GM19452 (cell line): ENCODE data around the gene TULP4.

Experiments used
- ATAC-seq: cut with Tn5 transposase; IDR thresholded peaks from one replicate; pipeline ENCODE4 v1.9.1; 2021; ENCODE audit not compliant: unreplicated experiment

TULP4 gene

DNA sequence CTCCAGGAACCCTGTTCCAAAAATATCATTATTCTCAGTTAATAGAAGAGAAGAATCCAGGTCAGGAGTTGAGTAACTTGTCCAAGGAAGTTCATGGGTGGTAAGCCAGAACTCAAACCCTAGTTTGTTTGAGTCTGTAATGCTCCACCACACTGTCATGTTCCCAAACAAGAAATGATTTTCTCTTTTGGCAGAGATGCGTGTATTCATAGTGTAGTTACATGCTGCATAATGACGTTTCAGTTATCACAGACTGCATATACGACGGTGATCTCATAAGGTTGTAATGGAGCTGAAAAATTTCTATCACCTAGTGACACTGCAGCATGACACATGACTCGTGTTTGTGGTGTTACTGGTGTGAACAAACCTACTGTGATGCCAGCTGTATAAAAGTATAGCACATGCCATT, 102.6 kb downstream of the TULP4 start:
- ATAC-seq = no peak

DNA sequence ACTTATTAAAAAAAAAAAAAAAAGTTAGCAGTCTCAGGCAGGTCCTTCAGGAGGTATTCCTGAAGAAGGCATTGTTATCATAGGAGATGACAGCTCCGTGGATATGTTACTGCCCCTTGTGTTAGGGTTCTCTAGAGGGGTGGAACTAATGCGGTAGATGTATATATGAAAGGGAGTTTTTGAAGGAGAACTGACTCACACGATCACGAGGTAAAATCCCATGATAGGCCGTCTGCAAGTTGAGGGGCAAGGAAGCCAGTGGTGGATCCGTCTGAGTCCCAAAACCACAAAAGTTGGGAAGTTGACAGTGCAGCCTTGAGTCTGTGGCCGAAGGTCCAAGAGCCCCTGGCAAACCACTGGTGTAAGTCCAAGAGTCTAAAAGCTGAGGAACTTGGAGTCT, 103.4 kb downstream of the TULP4 start:
- ATAC-seq = no peak

DNA sequence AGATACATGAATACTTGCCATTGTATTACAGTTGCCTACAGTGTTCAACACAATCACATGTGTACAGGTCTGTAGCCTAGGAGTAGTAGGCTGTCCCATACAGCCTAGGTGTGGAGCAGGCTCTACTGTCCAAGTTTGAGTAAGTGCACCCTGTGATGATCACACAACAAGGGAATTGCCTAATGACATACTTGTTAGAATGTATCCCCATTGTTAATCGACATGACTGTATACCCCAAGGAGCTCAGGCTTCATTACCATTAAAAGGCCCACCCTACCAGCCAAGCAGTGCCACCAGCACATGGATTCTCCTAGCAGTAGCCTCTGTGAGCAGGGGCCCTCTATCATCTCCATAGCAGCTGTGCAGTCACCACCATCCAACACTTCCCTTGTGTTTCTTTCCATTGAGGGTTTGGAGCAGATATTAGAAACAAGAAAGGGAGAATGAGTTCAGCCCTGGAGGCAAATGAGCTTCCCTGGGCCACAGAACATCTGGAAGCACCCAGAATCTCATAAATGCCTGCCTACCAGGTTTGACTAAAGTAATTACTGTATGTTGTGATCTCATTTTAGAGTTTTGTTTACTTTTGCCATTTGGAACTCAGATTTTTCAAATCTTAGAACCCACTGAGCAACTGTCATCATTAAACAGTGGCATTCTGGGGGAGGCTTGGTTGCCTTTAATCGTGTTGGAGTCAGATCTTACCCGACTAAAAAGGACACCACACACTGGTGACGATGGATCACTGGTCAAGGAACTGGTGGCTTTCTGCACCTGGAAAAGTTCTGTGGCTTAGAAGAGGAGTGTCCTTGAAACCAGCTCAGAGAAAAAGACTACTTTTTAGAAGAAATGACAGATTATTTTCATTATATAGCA, 104.9 kb downstream of the TULP4 start:
- ATAC-seq = no peak

DNA sequence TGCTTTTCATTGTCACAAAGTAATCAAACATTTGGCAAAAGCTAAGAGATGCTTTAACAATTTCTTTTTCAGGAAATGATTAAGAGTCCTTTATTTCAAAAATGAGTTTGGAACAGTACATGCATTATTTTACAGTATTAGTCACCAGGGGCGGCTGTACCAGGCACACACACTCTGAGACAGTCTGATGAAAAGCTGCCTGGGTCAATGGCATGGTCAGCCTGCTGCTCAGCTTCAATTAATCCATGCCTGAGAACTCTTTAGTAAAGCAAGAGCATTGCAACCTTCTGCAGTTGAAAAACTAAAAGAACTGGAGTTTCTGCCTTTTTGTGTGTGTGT, 105.5 kb downstream of the TULP4 start:
- ATAC-seq = no peak

DNA sequence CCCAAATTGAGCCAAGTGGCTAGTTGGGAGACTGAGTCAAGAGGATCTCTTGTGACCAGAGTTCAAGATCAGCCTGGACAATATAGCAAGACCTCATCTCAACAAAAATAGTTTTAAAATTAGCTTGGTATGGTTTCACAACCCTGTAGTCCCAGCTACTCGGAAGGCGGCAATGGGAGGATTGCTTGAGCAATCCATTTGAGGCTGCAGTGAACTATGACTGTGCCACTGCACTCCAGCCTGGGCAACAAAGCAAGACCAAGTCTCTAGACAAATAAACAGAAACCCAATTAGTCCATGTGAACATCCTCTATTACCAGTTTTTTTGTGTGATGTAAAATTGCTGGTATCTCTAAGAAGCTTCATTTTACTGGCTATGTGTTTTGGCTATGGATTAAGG, 106.2 kb downstream of the TULP4 start:
- no peak for ATAC-seq

DNA sequence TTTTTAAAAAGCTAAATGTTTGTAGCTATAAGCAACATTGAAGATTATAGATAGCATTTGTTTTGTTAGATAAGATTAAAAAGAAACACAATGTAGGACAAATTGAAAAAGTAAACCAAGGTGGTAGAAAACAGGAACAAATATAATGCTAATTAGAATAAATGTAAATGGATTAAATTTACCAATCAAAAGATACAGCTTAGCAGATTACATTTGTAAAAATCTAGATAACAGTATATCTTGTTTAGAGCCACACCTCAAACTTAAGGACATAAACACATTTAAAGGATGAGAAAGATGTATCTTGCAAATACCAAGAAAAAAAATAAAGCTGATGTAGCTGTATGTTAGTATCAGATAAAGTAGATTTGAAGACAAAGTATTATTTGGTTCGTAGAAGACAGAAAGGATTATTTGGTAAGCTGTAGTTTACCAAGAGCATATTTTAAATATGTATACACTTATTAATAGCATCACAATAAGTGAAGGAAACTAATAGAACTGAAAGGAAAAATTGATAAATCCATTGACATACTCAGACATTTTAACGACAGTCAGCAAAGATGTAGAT, 107.2 kb downstream of the TULP4 start:
- no peak for ATAC-seq

DNA sequence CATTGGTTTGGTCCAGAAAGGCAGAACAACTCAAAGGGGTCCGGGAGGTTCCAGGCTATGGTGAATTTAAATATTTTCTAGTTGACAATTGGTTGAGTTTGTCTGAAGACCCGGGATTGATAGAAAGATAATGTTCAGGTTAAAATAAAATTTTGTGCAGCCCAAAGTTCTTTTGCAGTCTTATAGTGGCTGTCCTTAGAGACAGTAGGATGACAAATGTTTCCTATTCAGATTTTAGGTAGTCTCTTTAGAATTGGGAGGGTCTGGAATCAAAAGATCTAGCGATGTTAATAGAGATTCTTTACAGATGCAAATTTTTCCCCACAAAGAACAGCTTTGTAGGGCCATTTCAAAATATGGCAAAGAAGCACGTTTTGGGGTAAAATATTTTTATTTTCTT, 109.1 kb downstream of the TULP4 start:
- no peak for ATAC-seq

DNA sequence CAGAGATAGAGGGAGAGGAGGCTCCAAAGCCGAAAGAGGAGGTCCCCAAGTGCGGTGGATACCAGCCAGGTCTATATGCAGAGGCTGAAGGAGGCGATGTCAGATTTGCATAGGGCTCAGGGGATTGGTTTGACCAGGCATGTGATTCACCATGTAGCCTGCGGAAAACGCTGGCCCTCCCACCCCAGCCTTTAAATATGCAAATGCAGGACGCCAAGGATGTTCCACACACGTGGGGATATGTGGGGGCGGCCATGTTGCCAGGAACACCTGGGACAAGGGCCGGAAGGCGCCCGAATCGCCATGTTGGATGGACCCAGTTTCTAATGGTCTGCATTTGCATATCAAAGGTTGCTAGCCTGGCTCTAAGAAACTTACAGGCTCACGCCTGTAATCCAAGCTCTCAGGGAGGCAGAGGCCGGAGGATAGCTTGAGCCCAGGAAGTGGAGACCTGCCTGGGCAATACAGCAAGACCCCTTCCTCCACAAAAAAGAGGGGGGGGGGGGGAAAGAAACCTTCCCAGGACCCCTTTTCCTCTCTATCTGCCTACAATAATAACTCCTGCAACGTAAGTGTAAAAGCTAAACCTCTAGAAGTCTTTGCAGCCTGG, 110.5 kb downstream of the TULP4 start:
- ATAC-seq = no peak

DNA sequence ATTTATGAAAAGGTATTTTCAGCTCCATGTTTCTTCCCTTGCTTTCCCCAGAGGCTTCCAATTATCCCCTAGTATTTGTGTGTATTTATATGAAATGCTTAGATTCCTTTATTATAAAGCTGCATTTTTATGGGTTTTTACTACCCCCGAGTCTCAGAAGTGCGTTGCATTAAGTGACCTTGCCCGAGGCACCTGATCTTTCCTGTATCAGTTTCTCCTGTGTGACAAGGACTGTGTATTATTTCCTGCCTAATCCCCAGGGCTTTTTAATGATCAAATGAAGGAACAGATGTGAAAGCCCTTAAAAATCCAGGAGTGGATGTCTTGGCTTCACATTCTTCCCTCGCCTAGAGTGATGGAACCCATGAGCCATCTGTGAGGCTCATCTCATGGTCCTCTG, 118.8 kb downstream of the TULP4 start:
- no peak for ATAC-seq

DNA sequence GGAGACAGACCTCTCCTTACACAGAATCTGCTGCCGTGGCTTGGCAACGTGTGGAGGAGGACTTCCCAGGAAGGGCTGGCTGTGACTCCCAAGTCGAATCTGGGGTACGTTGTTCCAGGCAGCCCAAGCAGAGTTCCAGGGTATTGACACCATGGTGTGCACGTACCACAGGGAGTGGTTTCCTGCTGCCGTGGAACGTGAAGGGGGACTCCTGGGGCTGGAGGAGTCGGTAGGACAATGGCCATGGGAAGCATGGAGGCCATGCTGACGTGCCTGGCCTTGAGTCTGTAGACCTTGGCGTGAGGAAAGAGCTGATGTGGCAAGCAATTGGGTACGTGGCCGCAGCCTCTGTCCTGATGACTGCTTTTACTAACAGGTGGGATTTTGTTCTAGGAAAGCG, 119.3 kb downstream of the TULP4 start:
- no peak for ATAC-seq

DNA sequence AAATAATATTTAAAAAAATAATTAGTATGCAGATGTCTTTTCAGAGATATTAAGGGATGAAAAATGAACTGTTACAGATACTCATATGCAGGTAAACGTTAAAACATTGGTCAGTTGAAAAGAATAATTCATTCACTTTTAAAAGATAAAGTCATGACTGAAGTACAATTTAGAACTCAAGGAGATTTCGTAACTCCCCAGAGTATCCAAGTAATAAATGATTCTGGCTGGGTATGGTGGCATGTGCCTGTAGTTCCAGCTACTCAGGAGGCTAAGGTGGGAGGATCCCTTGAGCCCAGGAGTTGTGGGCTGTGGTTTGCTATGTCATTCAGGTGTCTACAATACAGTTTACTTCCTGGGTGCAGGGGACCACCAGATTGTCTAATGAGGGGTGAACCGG, 125.3 kb downstream of the TULP4 start:
- ATAC-seq = no peak

DNA sequence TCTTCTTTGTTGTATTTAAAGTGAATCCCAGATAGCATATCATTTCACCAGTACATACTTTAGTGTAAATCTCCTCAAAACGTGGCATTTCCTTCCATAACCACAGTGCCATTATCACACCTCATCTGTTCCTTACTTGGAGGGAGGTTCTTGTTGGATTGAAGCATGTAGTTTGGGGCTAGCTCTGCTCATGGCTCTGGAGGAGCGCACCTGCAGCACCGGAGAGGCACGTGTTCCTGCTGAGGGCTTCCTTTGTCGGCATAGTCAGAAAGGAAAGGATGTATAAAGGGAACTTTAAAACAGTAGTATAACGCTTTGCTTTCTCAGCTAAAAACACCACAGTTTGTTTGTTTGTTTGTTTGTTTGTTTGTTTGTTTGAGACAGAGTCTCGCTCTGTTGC, 126.0 kb downstream of the TULP4 start:
- no peak for ATAC-seq

DNA sequence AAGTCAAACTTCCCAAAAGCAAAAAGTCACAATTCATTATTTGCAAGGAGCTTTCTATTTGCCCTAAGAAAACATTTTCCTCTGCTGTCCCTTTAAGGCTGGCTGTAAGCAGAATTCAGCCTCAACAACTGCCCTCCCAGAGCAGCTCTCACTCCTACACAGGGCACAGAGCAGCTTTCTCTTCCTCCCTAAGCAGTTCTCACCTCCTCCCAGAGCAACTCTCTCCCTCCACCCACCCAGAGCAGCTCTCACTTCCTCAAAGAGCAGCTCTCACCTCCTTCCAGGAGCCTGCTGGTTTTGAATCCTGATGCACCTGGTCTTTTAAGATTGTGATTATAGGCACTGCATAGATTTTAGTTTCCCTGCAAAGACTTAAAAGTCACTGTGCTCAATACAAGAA, 127.0 kb downstream of the TULP4 start:
- ATAC-seq = peak; percentile 93

DNA sequence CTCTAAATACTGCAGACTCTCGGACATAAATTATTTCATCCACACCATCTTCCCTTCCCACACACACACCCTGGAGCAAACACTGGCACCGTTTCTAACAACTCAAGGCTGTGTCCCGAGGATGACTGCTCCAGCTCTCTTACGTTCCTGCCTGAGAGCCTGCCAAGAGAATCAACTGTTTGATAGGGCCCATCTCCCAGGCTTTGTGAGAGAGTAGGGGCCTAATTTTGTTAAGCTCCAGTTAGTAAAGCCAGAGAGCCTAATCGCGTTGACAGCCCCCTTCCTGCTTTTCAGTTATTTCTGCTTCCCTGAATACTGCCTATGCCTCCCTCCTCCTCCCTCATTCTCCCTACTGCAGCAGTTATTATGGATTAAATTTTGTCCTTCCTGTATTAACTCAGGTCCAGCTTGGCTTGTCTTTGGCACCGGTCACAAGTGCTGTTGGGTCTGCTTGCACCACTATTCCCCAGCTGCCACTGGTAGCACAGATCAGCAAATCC, 129.5 kb downstream of the TULP4 start:
- ATAC-seq = no peak

DNA sequence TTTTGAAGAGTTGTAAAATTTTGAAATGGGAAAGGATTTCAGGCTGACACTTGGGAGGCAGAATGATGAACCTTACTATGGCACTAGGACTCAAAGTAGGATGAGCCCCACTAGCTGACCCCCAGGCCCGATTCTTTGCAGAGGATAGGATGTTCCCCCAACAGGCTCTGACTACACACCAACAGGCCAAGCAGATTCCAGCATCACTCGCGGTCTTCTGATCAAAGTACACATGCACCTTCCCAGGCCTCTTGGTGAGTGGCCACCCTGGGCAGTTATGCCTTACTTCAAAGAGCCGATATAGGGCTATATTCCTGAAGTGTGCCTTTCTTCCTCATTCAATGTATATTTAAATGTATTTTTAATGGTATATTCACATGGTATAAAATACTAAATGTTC, 130.0 kb downstream of the TULP4 start:
- ATAC-seq = no peak

DNA sequence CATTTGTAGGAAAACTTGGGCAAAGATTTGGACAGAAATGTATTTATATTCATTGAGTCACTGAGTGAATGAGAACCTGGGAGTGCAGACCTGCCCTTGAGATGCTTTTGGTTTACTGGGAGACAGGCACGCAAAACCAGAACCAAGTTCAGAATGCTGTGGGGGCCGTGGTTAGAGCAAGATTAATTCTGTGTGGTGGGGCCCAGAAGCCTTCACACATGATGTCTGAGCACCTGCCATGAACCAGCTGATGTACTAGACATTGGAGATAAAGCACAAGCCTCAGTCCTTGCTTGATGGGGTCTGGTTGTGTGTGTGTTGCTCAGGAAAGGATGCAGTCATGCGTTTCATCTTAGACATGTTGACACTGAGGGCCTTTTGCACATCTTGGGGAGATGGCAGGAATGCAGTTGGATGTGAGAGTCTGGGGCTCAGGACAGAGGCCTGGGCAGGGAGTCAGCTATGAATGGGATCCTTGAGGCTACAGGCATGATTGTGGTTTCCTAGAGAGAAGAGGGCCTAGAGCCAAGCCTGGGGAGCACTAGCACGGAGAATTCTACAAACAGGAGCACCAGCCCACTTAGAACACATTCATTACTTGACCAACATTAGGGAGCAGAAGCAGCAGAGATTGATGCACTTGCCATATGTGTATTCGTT, 133.3 kb downstream of the TULP4 start:
- no peak for ATAC-seq

DNA sequence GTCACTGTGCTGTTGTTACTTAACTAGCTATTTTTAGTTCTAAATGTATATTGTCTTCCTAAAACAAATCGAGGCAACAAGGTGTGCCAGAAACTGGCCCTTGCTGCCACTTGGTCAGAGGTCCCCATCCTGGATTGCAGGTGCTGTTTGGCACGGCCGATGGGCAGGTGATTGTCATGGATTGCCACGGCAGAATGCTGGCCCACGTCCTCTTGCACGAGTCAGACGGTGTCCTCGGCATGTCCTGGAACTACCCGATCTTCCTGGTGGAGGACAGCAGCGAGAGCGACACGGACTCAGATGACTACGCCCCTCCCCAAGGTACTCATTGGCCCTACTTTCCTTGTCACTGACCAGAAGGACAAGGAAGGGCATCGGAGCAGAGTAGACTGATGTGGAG, 136.6 kb downstream of the TULP4 start:
- ATAC-seq = no peak

DNA sequence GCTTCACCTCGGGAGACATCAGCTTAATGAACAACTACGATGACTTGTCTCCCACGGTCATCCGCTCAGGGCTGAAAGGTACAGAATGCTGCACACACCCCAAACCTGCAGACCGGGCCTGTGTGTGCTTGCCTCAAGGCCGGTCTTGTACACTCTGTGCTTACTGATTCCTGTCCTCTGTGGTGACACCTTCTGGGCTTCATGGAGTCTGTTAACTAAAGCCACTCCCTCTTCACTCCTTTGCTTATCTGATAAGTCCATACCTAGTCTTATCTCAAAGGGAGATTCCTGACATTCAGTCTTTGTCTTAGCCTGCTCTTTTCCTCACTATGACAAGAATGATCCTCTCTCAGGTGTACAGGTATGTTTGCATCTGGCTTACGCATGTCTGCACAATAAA, 139.9 kb downstream of the TULP4 start:
- no peak for ATAC-seq

DNA sequence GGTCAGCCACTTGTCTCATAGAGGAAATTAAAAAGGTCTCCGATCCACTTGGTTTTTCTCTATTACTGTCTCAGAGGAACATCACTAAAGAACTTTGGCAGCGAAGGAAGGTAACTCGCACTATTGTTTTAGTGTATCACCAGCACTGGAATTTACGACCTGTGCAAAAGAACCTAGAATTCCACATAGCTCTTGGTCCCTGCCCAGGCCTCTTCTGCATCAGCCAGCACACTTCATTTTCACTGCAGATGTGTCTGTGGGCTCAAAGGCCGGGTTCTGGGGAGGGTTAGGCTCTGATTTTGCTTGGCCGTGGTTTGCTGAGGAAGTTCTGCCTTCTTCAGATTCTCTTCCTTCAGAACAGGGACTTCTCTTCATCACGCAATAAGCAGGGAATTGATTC, 144.9 kb downstream of the TULP4 start:
- ATAC-seq = no peak

DNA sequence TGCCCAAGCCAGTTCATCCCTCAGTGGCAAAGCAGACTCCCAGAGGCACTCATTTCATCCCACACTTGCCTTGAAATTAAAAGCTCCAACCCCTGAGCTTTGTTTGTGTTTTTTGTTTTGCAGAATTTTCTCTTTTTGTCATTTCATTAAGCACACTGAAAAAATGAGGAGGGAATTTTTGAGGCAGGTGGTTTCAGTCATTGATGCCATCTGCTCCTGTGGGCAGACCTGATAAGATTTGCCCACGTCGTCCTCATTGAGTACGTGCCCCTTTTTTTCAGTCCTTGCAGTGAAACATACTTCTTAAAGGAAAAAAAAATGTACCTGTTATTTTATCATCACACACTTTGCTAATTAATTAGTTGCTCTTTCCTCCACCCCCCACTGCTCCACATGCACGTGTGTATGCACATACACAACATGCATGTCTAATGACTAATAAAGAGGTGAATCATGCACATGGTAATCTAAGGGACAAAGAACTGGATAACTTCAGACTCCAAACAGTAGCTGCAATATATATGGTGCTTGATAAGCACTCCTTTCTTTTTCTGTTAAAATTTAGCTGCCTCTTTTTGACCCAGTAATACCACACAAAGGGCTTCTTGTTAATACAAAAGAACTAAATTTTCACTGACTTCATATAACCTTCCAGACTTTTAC, 145.5 kb downstream of the TULP4 start:
- ATAC-seq = no peak

DNA sequence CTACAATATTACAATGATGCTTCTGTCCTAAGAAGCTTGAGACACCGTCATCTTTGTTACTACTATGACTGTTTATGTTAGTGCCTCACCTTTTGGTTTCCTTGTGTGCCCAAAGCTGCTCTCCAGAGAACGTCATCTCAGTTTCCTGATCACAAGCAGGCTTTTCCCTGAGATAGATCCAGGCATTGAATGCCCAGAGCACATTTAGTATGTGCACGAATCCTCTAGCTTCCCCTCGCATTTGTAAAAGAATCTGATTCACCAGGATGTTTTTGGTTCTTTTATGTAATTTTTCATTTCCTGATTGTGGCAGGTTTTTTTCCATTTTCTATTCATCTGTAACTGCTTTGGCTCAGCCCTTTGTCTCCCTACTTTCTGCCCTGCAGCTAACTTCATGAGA, 147.5 kb downstream of the TULP4 start:
- no peak for ATAC-seq
